ES-I3 (cell line): Measurements from ENCODE around the gene STOML1.
A peak's percentile ranks its signal among the peaks of the same experiment; 100 is the strongest.
"Not testable (repeated sequence)": the region's sequence is repeated elsewhere in the genome, so short reads cannot be mapped to it uniquely, and the experiment has no call there.

Experiments used
- H3K36me3 ChIP-seq: 2 replicates; pipeline ENCODE4 v1.6.1; 2013; ENCODE audit warnings: mild to moderate bottlenecking, low read length, control low read depth, moderate library complexity; ENCODE audit not compliant: insufficient read depth
- H3K4me1 ChIP-seq: 2 replicates; pipeline ENCODE4 v1.6.1; 2013; ENCODE audit warnings: mild to moderate bottlenecking, control low read depth, low read length; ENCODE audit not compliant: insufficient read depth
- H3K9ac ChIP-seq: 2 replicates; pipeline ENCODE4 v1.6.1; 2013; ENCODE audit warnings: low read depth, mild to moderate bottlenecking, low read length, moderate library complexity
- H3K9me3 ChIP-seq: 2 replicates; pipeline ENCODE4 v1.6.1; 2013; ENCODE audit warnings: mild to moderate bottlenecking, low read length, moderate library complexity; ENCODE audit not compliant: control insufficient read depth, insufficient read depth

Gene STOML1

GRCh38 chr15:73986055-73986775 lies 5.9 kb downstream of the STOML1 start:
- H3K36me3 ChIP-seq: no peaks in the 10 kb centered on the region
- no peaks in the 10 kb centered on the region for H3K9me3 ChIP-seq
- no peak overlapping the region for H3K9ac ChIP-seq
- H3K4me1 ChIP-seq: peaks cover 2% of the 10 kb centered on the region; the same call in 1 of the 2 replicates

- Histone ChIP-seq H3K9me3 (no peaks in the 10 kb centered on the region), H3K9ac (no peak overlapping the region), H3K4me1 (no peaks in the 10 kb centered on the region), H3K36me3 (no peaks in the 10 kb centered on the region)
Measured at GRCh38 chr15:73985101-73985873, 6.8 kb downstream of the STOML1 start.

GRCh38 chr15:73984208-73984979 lies 7.7 kb downstream of the STOML1 start:
- Histone ChIP-seq H3K9me3 (no peaks in the 10 kb centered on the region), H3K36me3 (no peaks in the 10 kb centered on the region), H3K9ac (no peak overlapping the region), H3K4me1 (no peaks in the 10 kb centered on the region)

- no peaks in the 10 kb centered on the region for H3K9me3 ChIP-seq
- H3K9ac ChIP-seq: no peak overlapping the region
- H3K4me1 ChIP-seq: no peaks in the 10 kb centered on the region
- H3K36me3 ChIP-seq: no peaks in the 10 kb centered on the region
Measured at GRCh38 chr15:73983773-73984172, 8.3 kb downstream of the STOML1 start.

GRCh38 chr15:73983211-73983727 lies 8.8 kb downstream of the STOML1 start:
- no peaks in the 10 kb centered on the region for H3K4me1 ChIP-seq
- H3K9ac ChIP-seq: no peak overlapping the region

GRCh38 chr15:73982222-73982962 lies 9.7 kb downstream of the STOML1 start:
- H3K9ac ChIP-seq: no peak overlapping the region
- H3K36me3 ChIP-seq: no peaks in the 10 kb centered on the region
- no peaks in the 10 kb centered on the region for H3K4me1 ChIP-seq
- no peaks in the 10 kb centered on the region for H3K9me3 ChIP-seq

More at GRCh38 chr15:73983211-73983727, 8.8 kb downstream of the STOML1 start:
- Histone ChIP-seq H3K36me3 (no peaks in the 10 kb centered on the region), H3K9me3 (no peaks in the 10 kb centered on the region)

- no peak overlapping the region for H3K9ac ChIP-seq
- H3K4me1 ChIP-seq: no peaks in the 10 kb centered on the region
- no peaks in the 10 kb centered on the region for H3K9me3 ChIP-seq
- no peaks in the 10 kb centered on the region for H3K36me3 ChIP-seq
Measured at GRCh38 chr15:73981761-73982221, 10.3 kb downstream of the STOML1 start.

- Histone ChIP-seq H3K36me3 (no peaks in the 10 kb centered on the region), H3K4me1 (no peaks in the 10 kb centered on the region), H3K9me3 (no peaks in the 10 kb centered on the region), H3K9ac (no peak overlapping the region)
Measured at GRCh38 chr15:73979636-73980035, 12.5 kb downstream of the STOML1 start.

GRCh38 chr15:73978896-73979295 lies 13.2 kb downstream of the STOML1 start:
- no peaks in the 10 kb centered on the region for H3K9me3 ChIP-seq
- H3K9ac ChIP-seq: no peak overlapping the region
- no peaks in the 10 kb centered on the region for H3K4me1 ChIP-seq
- H3K36me3 ChIP-seq: no peaks in the 10 kb centered on the region

- H3K36me3 ChIP-seq, H3K9ac ChIP-seq, H3K9me3 ChIP-seq, H3K4me1 ChIP-seq: not testable (repeated sequence)
Measured at GRCh38 chr15:73975440-73976125, 16.5 kb downstream of the STOML1 start.

- not testable (repeated sequence) for H3K9ac ChIP-seq, H3K9me3 ChIP-seq, H3K36me3 ChIP-seq, H3K4me1 ChIP-seq
Measured at GRCh38 chr15:73973683-73974200, 18.4 kb downstream of the STOML1 start.

GRCh38 chr15:73972984-73973682 lies 19.0 kb downstream of the STOML1 start:
- peak overlapping the region; percentile 20; the same call in 1 of the 2 replicates for H3K9ac ChIP-seq
- peaks cover 5% of the 10 kb centered on the region for H3K4me1 ChIP-seq
- H3K36me3 ChIP-seq: no peaks in the 10 kb centered on the region
- H3K9me3 ChIP-seq: no peaks in the 10 kb centered on the region
